Stimulated activated CD8-positive, alpha-beta memory T cell treated with anti-CD3 and anti-CD28 coated beads, Interleukin-7, amount 100 ng/mL, for 4 hours (primary cell): ENCODE results near the gene TEK.

Experiments used
- DNase-seq, 2 donors: peaks; one replicate each; pipeline ENCODE4 v3.0.0-alpha.2; 2020; ENCODE audit warnings: low read depth in 2 of 2

Gene TEK

GRCh38 chr9:27124151-27124550 is 15.1 kb downstream of the TEK start:
- no peak for DNase-seq

- DNase-seq, result no peak
Measured at GRCh38 chr9:27125030-27125429, 16.0 kb downstream of the TEK start.

- DNase-seq, result no peak
Measured at GRCh38 chr9:27125936-27126335, 16.9 kb downstream of the TEK start.

GRCh38 chr9:27126670-27127069 is 17.6 kb downstream of the TEK start:
- DNase-seq, result no peak

GRCh38 chr9:27129221-27129620 is 20.2 kb downstream of the TEK start:
- DNase-seq, result no peak

- DNase-seq, result no peak
Measured at GRCh38 chr9:27131731-27132130, 22.7 kb downstream of the TEK start.

- no peak for DNase-seq
Measured at GRCh38 chr9:27133817-27134216, 24.8 kb downstream of the TEK start.

GRCh38 chr9:27142299-27142930 is 33.4 kb downstream of the TEK start:
- no peak for DNase-seq

- DNase-seq, result no peak
Measured at GRCh38 chr9:27145143-27145542, 36.1 kb downstream of the TEK start.

- DNase-seq, result no peak
Measured at GRCh38 chr9:27149651-27150050, 40.6 kb downstream of the TEK start.

- no peak for DNase-seq
Measured at GRCh38 chr9:27150746-27151406, 41.9 kb downstream of the TEK start.

GRCh38 chr9:27151693-27152404 is 42.8 kb downstream of the TEK start:
- DNase-seq, result no peak

- no peak for DNase-seq
Measured at GRCh38 chr9:27152405-27152718, 43.3 kb downstream of the TEK start.

GRCh38 chr9:27154908-27155307 is 45.9 kb downstream of the TEK start:
- no peak for DNase-seq

- no peak for DNase-seq
Measured at GRCh38 chr9:27157097-27157496, 48.1 kb downstream of the TEK start.

- no peak for DNase-seq
Measured at GRCh38 chr9:27157736-27158135, 48.7 kb downstream of the TEK start.

GRCh38 chr9:27160636-27161035 is 51.6 kb downstream of the TEK start:
- no peak for DNase-seq

GRCh38 chr9:27162045-27162444 is 53.0 kb downstream of the TEK start:
- DNase-seq, result no peak

- DNase-seq, result no peak
Measured at GRCh38 chr9:27165068-27165467, 56.0 kb downstream of the TEK start.

GRCh38 chr9:27165670-27166069 is 56.6 kb downstream of the TEK start:
- DNase-seq, result no peak

GRCh38 chr9:27168496-27168895 is 59.5 kb downstream of the TEK start:
- DNase-seq, result no peak

GRCh38 chr9:27168951-27169350 is 59.9 kb downstream of the TEK start:
- DNase-seq, result no peak

GRCh38 chr9:27176971-27177370 is 67.9 kb downstream of the TEK start:
- no peak for DNase-seq
